ENCODE measurements around the gene C3AR1. TPM values are rescaled to one million over a fixed set of nuclear protein-coding genes. Genes with fewer than 3 reads are reported as not detected.

Gene C3AR1
- total and polyA plus RNA-seq, 9 donors, result 3.7 to 6.5 (median 4.8) TPM

DNA sequence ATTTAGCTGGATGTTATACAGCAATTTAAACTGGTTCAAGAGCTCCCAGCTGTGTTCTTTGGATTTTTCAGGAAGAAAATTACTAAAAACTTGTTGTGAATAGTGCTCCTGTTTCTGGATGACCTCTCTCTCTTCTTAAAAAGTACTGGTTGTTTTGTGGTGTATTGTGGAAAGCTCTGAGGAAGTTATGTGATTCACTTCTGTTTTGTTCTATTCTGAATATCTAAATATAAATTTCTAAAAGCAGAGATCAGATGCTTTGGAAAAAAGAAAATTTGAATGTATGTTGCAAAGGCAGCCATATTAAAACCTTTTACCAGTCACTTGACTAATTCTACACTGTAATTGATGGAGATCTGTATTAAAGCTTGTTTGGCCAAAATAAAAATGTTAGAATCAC is 3.4 kb upstream of the C3AR1 start:
- H3K27me3 ChIP-seq (ENCODE audit: control insufficient read depth, insufficient read depth, low read length), result no peaks in the 10 kb centered on the region
- DNase-seq, result peak; percentile 50
- no peaks in the 10 kb centered on the region for H3K9me3 ChIP-seq (replicated peaks; ENCODE audit: control insufficient read depth, low read depth, low read length)
- no peak overlapping the region for H3K4me3 ChIP-seq (ENCODE audit: low read length)
- no peaks in the 10 kb centered on the region for H3K36me3 ChIP-seq (ENCODE audit: control insufficient read depth, insufficient read depth, low read length)
- no peak overlapping the region for H3K27ac ChIP-seq (ENCODE audit: low read length)
- no peaks in the 10 kb centered on the region for H3K4me1 ChIP-seq (ENCODE audit: control insufficient read depth, insufficient read depth, low read length)

DNA sequence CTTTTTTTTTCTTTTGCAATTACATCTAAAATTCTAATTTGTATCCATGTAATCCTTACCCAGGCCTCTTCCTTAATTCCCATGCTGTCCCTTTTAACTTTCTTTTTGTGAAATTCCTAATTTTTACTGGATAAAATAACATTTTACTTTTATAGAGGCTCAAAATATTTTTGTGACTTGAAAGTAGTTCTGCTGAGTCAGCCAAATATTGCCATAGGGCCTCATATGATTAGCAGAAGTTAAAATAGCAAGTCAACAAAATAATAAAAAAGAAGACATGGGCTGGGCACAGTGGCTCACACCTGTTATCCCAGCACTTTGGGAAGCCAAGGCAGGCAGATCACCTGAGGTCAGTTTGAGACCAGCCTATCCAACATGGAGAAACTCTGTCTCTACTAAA is 2.0 kb downstream of the C3AR1 start:
- H3K36me3 ChIP-seq (ENCODE audit: control insufficient read depth, insufficient read depth, low read length), result no peaks in the 10 kb centered on the region
- no peaks in the 10 kb centered on the region for H3K27me3 ChIP-seq (ENCODE audit: control insufficient read depth, insufficient read depth, low read length)
- H3K4me3 ChIP-seq (ENCODE audit: low read length), result no peak overlapping the region
- H3K4me1 ChIP-seq (ENCODE audit: control insufficient read depth, insufficient read depth, low read length), result no peaks in the 10 kb centered on the region
- no peaks in the 10 kb centered on the region for H3K9me3 ChIP-seq (replicated peaks; ENCODE audit: control insufficient read depth, low read depth, low read length)
- DNase-seq, result no peak
- H3K27ac ChIP-seq (ENCODE audit: low read length), result no peak overlapping the region

DNA sequence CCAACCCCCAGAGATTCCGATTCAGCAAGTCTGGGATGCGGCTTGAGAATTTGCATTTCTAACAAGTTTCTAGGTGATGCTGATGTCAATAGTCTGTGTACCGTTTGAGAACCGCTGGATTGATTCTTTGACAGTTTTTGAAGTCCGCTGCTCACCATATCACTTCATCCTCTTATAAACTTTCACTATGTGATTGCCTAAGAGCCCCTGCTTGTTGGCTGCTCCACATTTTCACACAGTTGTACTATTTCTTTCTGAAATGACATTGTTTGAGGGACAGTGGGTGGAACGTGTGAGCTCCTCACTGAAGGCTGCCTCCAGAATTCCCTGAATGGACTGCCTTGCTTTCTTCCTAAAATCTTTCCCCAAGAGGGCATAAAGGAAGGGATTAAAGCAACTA is 7.7 kb downstream of the C3AR1 start:
- DNase-seq, result no peak
- Histone ChIP-seq H3K27me3 (ENCODE audit: control insufficient read depth, insufficient read depth, low read length) (no peaks in the 10 kb centered on the region), H3K36me3 (ENCODE audit: control insufficient read depth, insufficient read depth, low read length) (peaks cover 17% of the 10 kb centered on the region), H3K4me3 (ENCODE audit: low read length) (no peak overlapping the region), H3K9me3 (replicated peaks; ENCODE audit: control insufficient read depth, low read depth, low read length) (no peaks in the 10 kb centered on the region), H3K27ac (ENCODE audit: low read length) (no peak overlapping the region), H3K4me1 (ENCODE audit: control insufficient read depth, insufficient read depth, low read length) (no peaks in the 10 kb centered on the region)
- WGBS (ENCODE audit: insufficient coverage), result 50% methylated on average over 2 of the region's 6 CpGs

DNA sequence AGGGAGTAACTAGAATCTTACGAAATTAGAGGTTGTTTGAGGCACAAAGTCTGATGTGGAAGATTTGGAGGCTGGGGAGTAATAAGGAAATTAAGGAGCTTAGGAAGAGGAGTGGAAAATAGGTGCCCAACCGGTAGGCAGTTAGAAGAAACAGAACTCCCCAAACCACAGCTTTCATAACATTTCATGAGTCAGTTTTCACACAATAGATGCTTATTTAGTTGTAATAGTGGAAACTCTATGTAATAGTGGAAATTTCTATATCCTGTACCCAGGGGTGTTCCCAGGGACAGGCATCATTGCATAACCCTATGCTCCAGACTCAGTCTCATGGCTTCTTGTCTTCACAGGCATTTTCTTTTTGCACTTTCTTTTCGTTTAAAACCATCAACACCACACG is 8.3 kb downstream of the C3AR1 start:
- H3K4me3 ChIP-seq (ENCODE audit: low read length), result no peak overlapping the region
- no peak overlapping the region for H3K27ac ChIP-seq (ENCODE audit: low read length)
- WGBS (ENCODE audit: insufficient coverage), result no CpG with 5 or more reads among the region's 4 CpGs
- H3K27me3 ChIP-seq (ENCODE audit: control insufficient read depth, insufficient read depth, low read length), result no peaks in the 10 kb centered on the region
- peaks cover 24% of the 10 kb centered on the region for H3K36me3 ChIP-seq (ENCODE audit: control insufficient read depth, insufficient read depth, low read length)
- H3K4me1 ChIP-seq (ENCODE audit: control insufficient read depth, insufficient read depth, low read length), result no peaks in the 10 kb centered on the region
- H3K9me3 ChIP-seq (replicated peaks; ENCODE audit: control insufficient read depth, low read depth, low read length), result no peaks in the 10 kb centered on the region
- no peak for DNase-seq

DNA sequence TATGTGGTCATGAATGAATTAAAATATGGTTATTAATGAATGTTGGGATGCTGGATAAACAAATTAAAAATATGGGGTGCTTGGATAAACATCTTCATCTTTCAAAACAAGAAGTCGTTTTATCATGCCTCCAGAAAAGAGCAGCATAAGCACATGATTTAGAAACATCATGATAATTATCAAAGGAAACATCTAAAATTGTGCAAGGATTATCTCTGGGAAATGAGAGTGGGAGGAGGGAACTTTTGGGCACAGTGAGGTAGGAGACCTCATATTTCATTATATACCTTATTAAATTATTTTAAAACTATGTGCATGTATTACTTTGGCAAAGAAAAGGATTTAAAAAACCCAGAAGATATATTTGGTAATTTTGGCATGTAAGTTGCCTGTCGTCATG is 8.9 kb downstream of the C3AR1 start:
- Histone ChIP-seq H3K4me1 (ENCODE audit: control insufficient read depth, insufficient read depth, low read length) (no peaks in the 10 kb centered on the region), H3K27ac (ENCODE audit: low read length) (no peak overlapping the region), H3K9me3 (replicated peaks; ENCODE audit: control insufficient read depth, low read depth, low read length) (no peaks in the 10 kb centered on the region), H3K27me3 (ENCODE audit: control insufficient read depth, insufficient read depth, low read length) (no peaks in the 10 kb centered on the region), H3K4me3 (ENCODE audit: low read length) (no peak overlapping the region), H3K36me3 (ENCODE audit: control insufficient read depth, insufficient read depth, low read length) (peaks cover 29% of the 10 kb centered on the region)
- no CpG with 5 or more reads among the region's 2 CpGs for WGBS (ENCODE audit: insufficient coverage)
- no peak for DNase-seq

DNA sequence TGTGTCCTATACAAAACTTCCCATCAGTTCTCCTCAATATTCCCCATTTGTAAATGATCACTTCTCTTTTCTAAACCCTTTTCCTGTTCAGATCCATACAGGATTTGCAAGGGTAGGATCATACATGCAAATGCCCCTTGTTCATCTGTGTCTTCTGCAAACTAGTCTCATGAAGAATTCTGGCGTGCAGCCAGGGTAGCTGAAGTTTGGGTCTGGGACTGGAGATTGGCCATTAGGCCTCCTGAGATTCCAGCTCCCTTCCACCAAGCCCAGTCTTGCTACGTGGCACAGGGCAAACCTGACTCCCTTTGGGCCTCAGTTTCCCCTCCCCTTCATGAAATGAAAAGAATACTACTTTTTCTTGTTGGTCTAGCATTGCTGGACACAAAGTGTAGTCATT is 11.3 kb downstream of the C3AR1 start:
- no peak for DNase-seq
- Histone ChIP-seq H3K27ac (ENCODE audit: low read length) (no peak overlapping the region), H3K27me3 (ENCODE audit: control insufficient read depth, insufficient read depth, low read length) (no peaks in the 10 kb centered on the region), H3K36me3 (ENCODE audit: control insufficient read depth, insufficient read depth, low read length) (peaks cover 40% of the 10 kb centered on the region), H3K4me3 (ENCODE audit: low read length) (no peak overlapping the region), H3K9me3 (replicated peaks; ENCODE audit: control insufficient read depth, low read depth, low read length) (no peaks in the 10 kb centered on the region), H3K4me1 (ENCODE audit: control insufficient read depth, insufficient read depth, low read length) (no peaks in the 10 kb centered on the region)
- no CpG with 5 or more reads among the region's 2 CpGs for WGBS (ENCODE audit: insufficient coverage)

DNA sequence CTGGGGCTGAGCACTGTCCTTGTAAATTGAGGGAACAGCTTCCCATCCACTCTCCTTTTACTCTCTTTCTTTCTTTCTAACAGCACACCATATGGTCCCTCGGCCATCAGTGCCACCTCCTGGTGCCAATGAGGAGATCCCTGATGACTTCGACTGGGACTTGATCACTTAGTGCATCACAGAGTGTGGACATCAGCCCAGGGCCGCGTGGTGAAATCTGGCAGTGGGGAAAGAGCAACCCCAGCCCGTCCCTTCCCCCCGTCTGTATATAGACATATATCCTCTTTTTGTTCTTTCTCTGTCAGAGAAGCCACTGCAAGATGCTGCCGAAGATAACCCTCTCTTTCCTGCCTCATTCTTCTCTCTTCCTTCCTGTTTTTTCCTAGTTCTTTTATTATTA is 13.5 kb downstream of the C3AR1 start:
- Histone ChIP-seq H3K27ac (ENCODE audit: low read length) (no peak overlapping the region), H3K4me1 (ENCODE audit: control insufficient read depth, insufficient read depth, low read length) (no peaks in the 10 kb centered on the region), H3K9me3 (replicated peaks; ENCODE audit: control insufficient read depth, low read depth, low read length) (no peaks in the 10 kb centered on the region), H3K36me3 (ENCODE audit: control insufficient read depth, insufficient read depth, low read length) (peaks cover 61% of the 10 kb centered on the region), H3K4me3 (ENCODE audit: low read length) (no peak overlapping the region), H3K27me3 (ENCODE audit: control insufficient read depth, insufficient read depth, low read length) (no peaks in the 10 kb centered on the region)
- WGBS (ENCODE audit: insufficient coverage), result 86% methylated on average over 4 of the region's 7 CpGs
- DNase-seq, result no peak

DNA sequence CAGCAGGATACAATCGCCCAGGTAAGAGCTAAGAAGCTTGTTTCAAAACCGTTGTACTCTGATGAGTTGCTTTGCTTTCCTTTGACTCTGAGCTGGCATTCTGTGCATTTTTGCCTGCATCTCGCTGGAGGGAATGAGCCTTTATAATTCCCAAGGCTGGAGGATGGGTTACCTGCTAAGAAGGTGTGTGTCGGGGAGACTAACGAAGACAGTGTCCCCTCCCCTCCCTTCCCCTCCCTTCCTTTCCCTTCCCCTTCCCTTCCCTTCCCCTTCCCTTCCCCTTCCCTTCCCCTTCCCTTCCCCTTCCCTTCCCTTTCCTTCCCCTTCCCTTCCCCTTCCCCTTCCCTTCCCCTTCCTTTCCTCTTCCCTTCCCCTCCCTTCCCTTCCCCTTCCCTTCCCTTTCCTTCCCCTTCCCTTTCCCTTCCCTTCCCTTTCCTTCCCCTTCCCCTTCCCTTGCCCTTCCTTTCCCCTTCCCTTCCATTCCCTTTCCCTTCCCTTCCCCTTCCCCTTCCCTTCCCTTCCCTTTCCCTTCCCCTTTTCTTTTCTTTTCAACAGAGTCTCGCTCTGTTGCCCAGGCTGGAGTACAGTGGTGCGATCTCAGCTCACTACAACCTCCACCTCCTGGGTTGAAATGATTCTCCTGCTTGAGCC is 15.4 kb downstream of the C3AR1 start:
- Histone ChIP-seq H3K27ac (ENCODE audit: low read length) (no peak overlapping the region), H3K4me3 (ENCODE audit: low read length) (no peak overlapping the region), H3K9me3 (replicated peaks; ENCODE audit: control insufficient read depth, low read depth, low read length) (no peaks in the 10 kb centered on the region), H3K27me3 (ENCODE audit: control insufficient read depth, insufficient read depth, low read length) (no peaks in the 10 kb centered on the region), H3K36me3 (ENCODE audit: control insufficient read depth, insufficient read depth, low read length) (peaks cover 74% of the 10 kb centered on the region), H3K4me1 (ENCODE audit: control insufficient read depth, insufficient read depth, low read length) (no peaks in the 10 kb centered on the region)
- WGBS (ENCODE audit: insufficient coverage), result 100% methylated on average over 1 of the region's 7 CpGs
- no peak for DNase-seq

DNA sequence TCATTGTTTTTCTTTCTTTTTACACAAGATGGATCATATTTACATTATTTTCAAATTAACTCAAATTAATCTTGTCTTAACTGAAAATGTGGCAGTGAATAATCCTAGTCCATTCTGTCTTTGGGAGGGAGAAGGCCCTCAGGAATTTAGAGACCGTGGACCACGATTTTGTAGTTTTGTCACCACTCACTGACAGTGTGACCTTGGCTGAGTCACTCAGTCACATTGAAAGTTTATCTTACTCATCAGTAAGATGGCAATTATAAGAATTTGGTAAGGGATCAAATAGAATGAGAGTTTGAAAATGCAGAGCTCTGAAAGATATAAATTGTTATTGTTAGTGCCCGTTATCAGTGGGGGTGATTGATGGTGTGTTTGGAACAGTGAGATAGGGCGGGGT is 17.3 kb downstream of the C3AR1 start:
- WGBS (ENCODE audit: insufficient coverage), result 75% methylated on average over 1 of the region's 4 CpGs
- peaks cover 72% of the 10 kb centered on the region for H3K36me3 ChIP-seq (ENCODE audit: control insufficient read depth, insufficient read depth, low read length)
- H3K27ac ChIP-seq (ENCODE audit: low read length), result no peak overlapping the region
- no peak overlapping the region for H3K4me3 ChIP-seq (ENCODE audit: low read length)
- H3K9me3 ChIP-seq (replicated peaks; ENCODE audit: control insufficient read depth, low read depth, low read length), result no peaks in the 10 kb centered on the region
- no peak for DNase-seq
- no peaks in the 10 kb centered on the region for H3K4me1 ChIP-seq (ENCODE audit: control insufficient read depth, insufficient read depth, low read length)
- H3K27me3 ChIP-seq (ENCODE audit: control insufficient read depth, insufficient read depth, low read length), result no peaks in the 10 kb centered on the region

DNA sequence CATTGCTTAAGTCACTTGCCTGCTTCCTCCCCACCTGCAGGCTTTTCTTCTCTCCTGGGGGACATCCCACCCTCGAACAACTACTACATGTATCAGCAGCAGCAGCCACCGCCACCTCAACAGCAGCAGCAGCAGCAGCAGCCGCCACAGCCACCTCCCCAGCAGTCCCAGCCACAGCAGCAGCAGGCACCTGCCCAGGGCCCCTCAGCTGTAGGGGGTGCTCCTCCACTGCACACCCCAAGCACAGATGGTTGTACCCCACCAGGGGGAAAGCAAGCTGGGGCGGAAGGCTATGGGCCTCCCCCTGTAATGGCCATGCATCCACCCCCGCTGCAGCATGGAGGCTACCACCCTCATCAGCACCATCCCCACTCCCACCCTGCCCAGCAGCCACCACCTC is 18.3 kb downstream of the C3AR1 start:
- no peaks in the 10 kb centered on the region for H3K27me3 ChIP-seq (ENCODE audit: control insufficient read depth, insufficient read depth, low read length)
- 79% methylated on average over 3 of the region's 5 CpGs for WGBS (ENCODE audit: insufficient coverage)
- H3K27ac ChIP-seq (ENCODE audit: low read length), result no peak overlapping the region
- no peak overlapping the region for H3K4me3 ChIP-seq (ENCODE audit: low read length)
- H3K36me3 ChIP-seq (ENCODE audit: control insufficient read depth, insufficient read depth, low read length), result peaks cover 69% of the 10 kb centered on the region
- H3K4me1 ChIP-seq (ENCODE audit: control insufficient read depth, insufficient read depth, low read length), result no peaks in the 10 kb centered on the region
- no peaks in the 10 kb centered on the region for H3K9me3 ChIP-seq (replicated peaks; ENCODE audit: control insufficient read depth, low read depth, low read length)
- DNase-seq, result no peak

Data from muscle of leg (tissue), 11 donors.